Mesothelial cell of epicardium (in vitro differentiated cells): Measurements from ENCODE around the gene MARCHF11. TPM values are rescaled to one million over a fixed set of nuclear protein-coding genes. Genes with fewer than 3 reads are reported as not detected.

Experiments used
- DNase-seq, 2 experiments: peaks; one replicate each; pipeline ENCODE4 v3.0.0; 2021; ENCODE audit warnings: low spot score in 2 of 2; ENCODE audit not compliant: unreplicated experiment in 2 of 2
- H3K27ac Mint-ChIP-seq: 2 replicates; pipeline ENCODE4 v1.8.0; 2021; ENCODE audit warnings: mixed read lengths
- H3K27me3 Mint-ChIP-seq: 2 replicates; pipeline ENCODE4 v1.8.0; 2021; ENCODE audit warnings: low read depth, mixed read lengths
- H3K36me3 Mint-ChIP-seq: 2 replicates; pipeline ENCODE4 v1.8.0; 2021; ENCODE audit warnings: mixed read lengths
- H3K4me1 Mint-ChIP-seq: 2 replicates; pipeline ENCODE4 v1.8.0; 2021; ENCODE audit warnings: mixed read lengths
- H3K4me3 Mint-ChIP-seq: 2 replicates; pipeline ENCODE4 v1.8.0; 2021; ENCODE audit warnings: mild to moderate bottlenecking, moderate library complexity, mixed read lengths
- H3K9me3 Mint-ChIP-seq: 2 replicates; pipeline ENCODE4 v1.8.0; 2021; ENCODE audit warnings: mixed read lengths
- CTCF ChIP-seq: fragments of 200-600 bp; sonication (generic); IDR thresholded peaks from one replicate; pipeline ENCODE4 v1.5.0; 2021; ENCODE audit warnings: antibody characterized with exemption; ENCODE audit not compliant: unreplicated experiment
- total RNA-seq: library from RNA; stranded (reverse); gene quantifications from 3 replicates; pipeline ENCODE4 v1.2.1, GENCODE V29; 2021

The MARCHF11 gene
- total RNA-seq, 1 donor from 2014 or later, result not detected

- H3K9me3 Mint-ChIP-seq, result peaks cover 4% of the 10 kb centered on the region
- H3K36me3 Mint-ChIP-seq, result no peaks in the 10 kb centered on the region
- H3K4me3 Mint-ChIP-seq, result no peak overlapping the region
- H3K27ac Mint-ChIP-seq, result no peak overlapping the region
- DNase-seq, result no peak
- TF ChIP-seq CTCF, result no peak
- H3K27me3 Mint-ChIP-seq, result peaks cover 5% of the 10 kb centered on the region
- H3K4me1 Mint-ChIP-seq, result peaks cover 9% of the 10 kb centered on the region
Observed at GRCh38 chr5:16043349-16043965, 136.1 kb downstream of the MARCHF11 start.

GRCh38 chr5:16037121-16037845 is 142.3 kb downstream of the MARCHF11 start:
- DNase-seq, result no peak
- TF ChIP-seq CTCF, result no peak
- Mint-ChIP-seq H3K27me3 (no peaks in the 10 kb centered on the region), H3K27ac (no peak overlapping the region), H3K9me3 (peaks cover 9% of the 10 kb centered on the region), H3K4me3 (no peak overlapping the region), H3K36me3 (no peaks in the 10 kb centered on the region), H3K4me1 (peaks cover 29% of the 10 kb centered on the region)

GRCh38 chr5:16034319-16035001 is 145.1 kb downstream of the MARCHF11 start:
- no peaks in the 10 kb centered on the region for H3K27me3 Mint-ChIP-seq
- H3K36me3 Mint-ChIP-seq, result no peaks in the 10 kb centered on the region
- no peak overlapping the region for H3K27ac Mint-ChIP-seq
- no peak overlapping the region for H3K4me3 Mint-ChIP-seq
- no peak for TF ChIP-seq CTCF
- H3K9me3 Mint-ChIP-seq, result peaks cover 22% of the 10 kb centered on the region
- no peak for DNase-seq
- H3K4me1 Mint-ChIP-seq, result peaks cover 29% of the 10 kb centered on the region

GRCh38 chr5:16033187-16033925 is 146.2 kb downstream of the MARCHF11 start:
- Mint-ChIP-seq H3K36me3 (no peaks in the 10 kb centered on the region), H3K4me3 (no peak overlapping the region), H3K9me3 (peaks cover 22% of the 10 kb centered on the region), H3K27me3 (no peaks in the 10 kb centered on the region), H3K27ac (no peak overlapping the region), H3K4me1 (peaks cover 18% of the 10 kb centered on the region)
- no peak for DNase-seq
- no peak for TF ChIP-seq CTCF

GRCh38 chr5:16028708-16029107 is 150.9 kb downstream of the MARCHF11 start:
- Mint-ChIP-seq H3K4me3 (no peak overlapping the region), H3K36me3 (no peaks in the 10 kb centered on the region), H3K4me1 (peaks cover 14% of the 10 kb centered on the region), H3K27ac (no peak overlapping the region), H3K27me3 (no peaks in the 10 kb centered on the region), H3K9me3 (peaks cover 18% of the 10 kb centered on the region)
- DNase-seq, result no peak
- TF ChIP-seq CTCF, result no peak
